ENCODE measurements around the gene PITX3.
A peak's percentile ranks its signal among the peaks of the same experiment; 100 is the strongest.
"Not testable (repeated sequence)": the region's sequence is repeated elsewhere in the genome, so short reads cannot be mapped to it uniquely, and the experiment has no call there.

The PITX3 gene

DNA sequence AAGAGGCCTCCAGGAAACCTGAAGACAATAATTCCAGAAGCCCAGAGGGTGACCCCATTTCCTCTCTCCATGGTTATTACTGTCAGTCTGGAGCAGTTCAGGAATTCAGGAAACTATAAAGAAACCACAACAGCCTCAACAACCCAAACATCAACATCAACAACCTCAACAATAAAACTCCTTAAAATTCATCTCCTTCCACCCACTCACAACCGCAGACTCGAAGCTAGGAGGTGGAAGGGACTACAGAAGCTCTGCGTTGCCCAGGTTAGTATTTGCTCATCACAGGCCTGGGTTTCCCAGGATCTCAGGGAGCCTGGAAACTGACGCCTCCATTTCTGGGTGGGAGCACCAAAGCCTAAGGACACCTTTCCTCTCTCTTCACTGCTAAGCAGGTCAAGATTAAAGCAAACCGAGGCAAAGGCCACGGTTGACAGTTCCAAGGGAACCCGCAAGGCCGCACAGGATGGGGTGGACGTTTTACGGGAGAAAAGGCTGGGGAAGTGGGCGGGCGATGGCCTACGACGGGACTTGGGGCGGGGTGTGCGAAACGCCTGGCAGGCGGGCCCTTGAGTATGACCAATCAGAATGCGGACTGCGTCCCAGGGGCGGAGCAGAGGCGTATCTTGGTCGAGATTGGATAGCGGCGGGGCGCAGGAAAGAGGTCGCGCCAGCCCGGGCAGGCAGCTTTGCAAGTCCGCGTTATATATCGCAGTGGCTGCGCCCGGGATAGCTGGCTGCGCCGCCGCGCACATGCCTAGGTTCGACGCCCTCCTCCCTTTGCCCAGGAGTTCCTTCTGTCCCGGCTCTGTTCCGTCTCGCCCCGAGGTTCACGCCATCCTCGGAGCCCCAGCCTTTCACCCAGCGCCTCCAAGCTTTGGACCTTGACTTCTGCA, 15.4 kb downstream of the PITX3 start, which contains the start of gene ELOVL3:
Gene ELOVL3, plus strand, starts transcription at position 654 of the 896 bp plus-strand sequence. CDS start 250 bp downstream, outside the sequence.
- peak; percentile 73 for DNase-seq

DNA sequence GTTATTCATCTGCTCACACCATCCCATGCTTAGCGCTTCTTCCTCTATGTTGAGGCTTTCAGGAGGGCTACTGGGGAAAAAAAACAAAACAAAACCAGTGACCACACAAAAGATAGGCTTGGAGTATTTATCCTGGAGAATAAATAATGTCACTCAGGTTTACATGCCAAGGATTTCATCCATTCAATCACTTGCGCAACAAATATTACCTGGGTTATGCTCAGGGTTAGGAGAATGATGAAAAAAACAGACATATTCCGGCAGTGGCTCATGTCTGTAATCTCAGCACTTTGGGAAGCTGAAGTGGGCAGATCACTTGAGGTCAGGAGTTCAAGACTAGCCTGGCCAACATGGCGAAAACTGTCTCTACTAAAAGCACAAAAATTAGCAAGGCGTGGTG, 18.5 kb downstream of the PITX3 start:
- DNase-seq = no peak

DNA sequence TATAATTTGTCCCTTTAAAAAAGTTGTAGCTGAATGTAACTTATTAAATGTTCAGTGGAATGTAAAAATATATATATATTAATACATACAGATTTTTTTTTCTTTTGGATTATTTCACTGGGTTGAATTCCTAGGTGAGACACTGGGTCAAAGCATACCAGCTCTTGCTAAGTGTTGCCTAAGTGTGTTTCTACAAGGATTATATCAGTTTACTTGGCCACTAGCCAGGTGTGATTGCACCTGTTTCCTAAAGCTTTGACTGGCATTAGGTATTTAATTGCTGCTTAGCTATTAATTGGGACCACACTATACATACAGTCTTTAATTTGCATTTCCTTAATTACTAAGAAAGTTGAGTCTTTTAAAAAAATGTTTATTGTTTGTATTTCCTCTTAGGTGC, 20.7 kb downstream of the PITX3 start:
- no peak for DNase-seq

DNA sequence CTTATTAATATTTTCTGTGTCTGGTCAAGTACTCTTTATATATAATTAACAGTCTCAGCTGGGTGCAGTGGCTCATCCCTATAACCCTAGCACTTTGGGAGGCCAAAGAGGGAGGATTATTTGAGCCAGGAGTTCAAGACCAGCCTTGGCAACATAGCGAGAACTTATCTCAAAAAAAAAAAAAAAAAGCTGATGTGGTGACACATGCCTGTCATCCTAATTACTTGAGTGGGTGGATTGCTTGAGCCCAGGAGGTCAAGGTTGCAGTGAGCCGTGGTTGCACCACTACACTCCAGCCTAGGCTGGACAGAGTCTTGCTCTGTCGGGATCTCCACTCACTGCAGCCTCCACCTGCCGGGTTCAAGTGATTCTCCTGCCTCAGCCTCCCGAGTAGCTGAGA, 21.9 kb downstream of the PITX3 start:
- DNase-seq = no peak

DNA sequence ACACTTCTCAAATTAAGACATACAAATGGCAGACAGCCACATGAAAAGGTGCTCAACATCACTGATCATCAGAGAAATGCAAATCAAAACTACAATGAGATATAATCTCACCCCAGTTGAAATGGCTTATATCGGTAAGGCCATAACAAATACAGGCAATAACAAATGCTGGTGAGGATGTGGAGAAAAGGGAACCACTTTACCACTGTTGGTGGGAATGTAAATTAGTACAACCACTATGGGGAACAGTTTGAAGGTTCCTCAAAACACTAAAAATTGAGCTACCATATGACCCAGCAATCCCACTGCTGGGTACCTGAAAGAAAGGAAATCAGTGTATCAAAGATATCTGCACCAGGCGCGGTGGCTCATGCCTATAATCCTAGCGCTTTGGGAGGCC, 27.7 kb downstream of the PITX3 start:
- not testable (repeated sequence) for DNase-seq

DNA sequence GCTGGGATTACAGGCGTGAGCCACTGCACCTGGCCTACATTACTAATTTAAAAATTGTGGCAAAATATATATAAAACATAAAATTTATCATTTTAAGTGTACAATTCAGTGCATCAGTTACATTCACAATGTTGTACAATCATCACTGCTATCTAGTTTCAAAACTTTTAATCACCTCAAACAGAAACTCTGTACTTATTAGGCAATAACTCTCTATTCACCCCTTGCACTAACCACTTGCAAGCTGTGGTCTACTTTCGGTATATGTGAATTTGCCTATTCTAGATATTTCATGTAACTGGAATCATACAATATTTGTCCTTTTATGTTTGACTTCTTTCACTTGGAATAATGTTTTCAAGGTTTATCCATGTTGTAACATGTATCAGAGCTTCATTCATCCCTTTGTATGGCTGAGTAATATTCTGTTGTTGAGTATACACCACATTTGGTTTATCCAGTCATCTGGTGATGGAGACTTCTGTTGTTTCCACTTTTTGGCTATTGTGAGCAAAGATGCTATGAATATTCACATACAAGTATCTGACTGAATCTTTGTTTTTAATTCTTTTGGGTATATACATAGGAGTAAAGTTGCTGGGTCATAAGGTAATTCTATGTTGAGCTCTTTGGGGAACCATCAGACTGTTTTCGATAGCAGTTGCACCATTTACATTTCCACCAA, 29.6 kb downstream of the PITX3 start:
- no peak for DNase-seq

DNA sequence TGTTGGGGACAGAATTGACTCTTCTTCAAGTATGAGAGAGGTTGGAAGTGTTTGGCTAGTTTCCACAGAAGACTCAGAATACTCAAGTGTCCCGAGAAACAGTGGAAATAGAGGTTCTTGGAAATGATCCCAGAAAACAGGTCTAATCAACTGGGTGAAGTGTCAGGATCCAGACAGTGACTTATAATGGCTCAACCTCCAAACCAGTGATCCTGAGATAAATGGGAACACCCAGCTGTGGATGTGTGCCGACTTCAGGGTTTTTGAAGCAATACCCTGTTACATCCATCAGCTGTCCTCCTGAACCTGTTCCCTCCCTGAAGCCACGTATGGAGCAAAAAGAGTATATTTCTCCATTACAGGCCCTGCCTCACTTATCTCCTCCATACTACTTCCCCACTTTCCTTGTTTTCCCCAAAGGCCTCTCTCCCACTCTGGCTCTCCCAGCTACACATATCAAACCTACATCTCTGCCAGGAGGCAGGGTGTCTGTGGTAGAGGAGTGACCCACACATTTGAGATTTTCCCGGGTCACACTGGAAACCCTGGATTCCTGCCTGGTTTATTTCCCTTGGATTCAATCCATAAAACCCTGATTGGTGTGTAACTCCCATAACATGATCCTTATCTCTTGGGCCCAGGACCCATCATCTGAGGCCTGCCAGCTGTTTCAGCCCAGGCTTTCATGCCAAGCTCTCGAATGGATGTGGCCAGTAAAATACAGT, 32.8 kb downstream of the PITX3 start:
- no peak for DNase-seq

DNA sequence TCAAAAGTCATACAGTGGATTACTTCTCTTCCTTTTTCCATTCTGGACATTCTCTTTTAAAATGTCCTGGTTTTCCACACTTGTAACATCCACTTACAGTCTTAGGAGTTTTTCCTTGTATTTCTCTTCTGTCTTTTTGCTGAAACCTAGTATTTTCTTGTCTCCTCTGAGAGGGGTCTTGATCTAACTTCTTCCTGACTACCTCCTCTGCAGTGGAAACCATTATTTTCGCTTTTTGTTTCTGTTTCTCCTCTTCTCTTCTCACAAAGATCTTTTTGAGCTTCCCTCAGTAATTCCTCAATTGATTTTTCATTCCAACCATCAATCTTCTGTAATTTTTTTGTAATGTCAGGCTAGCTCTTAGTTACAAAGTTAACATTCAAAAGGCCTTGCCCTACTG, 38.9 kb downstream of the PITX3 start:
- DNase-seq = no peak

DNA sequence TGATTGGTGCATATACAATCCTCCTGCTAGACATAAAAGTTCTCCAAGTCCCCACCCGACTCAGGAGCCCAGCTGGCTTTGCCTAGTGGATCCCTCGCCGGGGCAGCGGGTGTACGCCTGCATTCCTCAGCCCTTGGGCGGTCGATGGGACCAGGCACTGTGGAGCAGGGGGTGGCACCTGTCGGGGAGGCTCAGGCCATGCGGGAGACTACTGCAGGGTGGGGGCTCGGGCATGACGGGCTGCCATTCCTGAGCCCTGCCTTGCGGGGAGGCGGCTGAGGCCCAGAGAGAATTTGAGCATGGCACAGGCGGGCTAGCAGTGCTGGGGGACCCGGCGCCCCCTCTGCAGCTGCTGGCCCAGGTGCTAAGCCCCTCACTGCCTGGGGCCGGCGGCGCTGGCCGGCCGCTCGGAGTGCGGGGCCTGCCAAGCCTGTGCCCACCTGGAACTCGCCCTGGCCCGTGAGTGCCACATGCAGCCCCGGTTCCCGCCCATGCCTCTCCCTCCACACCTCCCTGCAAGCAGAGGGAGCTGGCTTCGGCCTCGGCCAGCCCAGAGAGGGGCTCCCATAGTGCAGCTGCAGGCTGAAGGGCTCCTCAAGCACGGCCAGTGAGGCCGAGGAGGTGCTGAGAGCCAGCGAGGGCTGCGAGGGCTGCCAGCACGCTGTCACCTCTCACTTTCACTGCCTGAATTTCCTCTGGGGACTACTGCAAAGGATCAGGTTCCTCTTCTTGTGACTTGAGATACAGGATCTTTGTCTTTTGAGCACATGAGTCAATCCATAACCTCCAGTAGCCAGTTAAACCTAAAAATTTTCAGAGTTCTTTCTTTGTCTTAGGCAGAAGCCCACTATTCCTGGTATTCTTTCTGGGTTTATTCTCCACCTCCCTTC, 40.3 kb downstream of the PITX3 start:
- DNase-seq = no peak

DNA sequence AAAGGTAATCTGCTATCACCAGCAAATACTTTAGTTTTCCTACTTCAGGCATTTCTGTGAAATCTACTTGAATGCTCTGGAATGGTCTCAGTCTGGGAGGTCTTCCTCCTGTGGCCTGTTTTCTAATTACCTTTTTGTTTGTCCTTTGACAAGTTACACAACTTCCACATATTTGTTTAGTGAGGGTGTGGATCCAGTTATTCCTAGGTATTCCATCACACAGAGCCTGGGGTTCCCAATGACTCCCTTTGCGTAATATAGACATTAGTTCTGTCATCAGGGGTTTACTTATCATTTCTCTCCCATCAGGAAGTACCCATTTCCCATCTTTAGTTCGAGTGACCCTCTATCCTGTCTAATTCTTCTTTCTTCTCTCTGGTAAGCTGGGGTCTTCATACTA, 43.3 kb downstream of the PITX3 start:
- no peak for DNase-seq

DNA sequence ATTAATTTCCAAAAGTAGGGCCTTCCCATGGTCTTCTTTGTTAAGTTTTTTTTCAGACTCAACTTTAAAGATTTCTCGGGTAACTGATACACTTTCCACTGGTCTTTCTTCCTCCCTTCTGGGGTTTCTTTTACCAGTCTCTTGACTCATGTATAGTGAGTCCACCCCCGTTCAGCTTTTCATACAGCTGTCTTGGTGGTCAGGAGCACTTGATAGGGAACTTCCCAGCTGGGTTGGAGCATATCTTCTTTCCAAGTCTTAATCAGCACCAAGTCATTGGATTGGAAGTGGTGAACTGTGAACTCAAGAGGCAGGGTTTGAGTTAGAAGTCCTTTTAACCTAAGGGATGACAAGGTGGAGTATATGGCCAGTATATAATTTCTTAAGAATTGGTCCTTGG, 44.4 kb downstream of the PITX3 start:
- no peak for DNase-seq

DNA sequence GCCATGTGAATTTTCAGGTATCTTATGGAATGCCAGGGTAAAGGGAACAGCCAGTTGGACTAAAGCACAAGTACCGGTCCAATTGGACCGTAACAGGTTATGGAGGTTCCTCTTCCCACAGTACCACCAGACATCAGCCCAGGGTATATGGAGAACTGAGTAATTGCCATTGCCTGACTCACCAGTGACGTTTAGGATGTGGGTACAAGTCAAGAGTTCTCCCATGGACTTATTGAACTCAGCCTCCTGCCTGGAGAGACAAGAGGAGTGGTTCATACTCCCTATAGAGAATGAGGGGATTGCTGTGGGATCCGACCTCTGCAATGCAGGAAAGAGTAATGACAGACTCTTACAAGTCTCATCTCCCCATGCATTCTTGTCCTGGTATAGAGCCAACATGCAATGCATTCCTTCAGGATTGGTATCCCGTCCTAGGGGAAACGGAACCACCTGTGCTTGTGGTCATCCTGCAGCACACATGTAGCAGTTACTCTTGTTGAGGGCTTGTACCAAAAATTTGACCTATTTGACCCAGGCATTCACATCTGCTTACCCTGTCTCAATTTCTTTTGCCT, 45.9 kb downstream of the PITX3 start:
- no peak for DNase-seq

DNA sequence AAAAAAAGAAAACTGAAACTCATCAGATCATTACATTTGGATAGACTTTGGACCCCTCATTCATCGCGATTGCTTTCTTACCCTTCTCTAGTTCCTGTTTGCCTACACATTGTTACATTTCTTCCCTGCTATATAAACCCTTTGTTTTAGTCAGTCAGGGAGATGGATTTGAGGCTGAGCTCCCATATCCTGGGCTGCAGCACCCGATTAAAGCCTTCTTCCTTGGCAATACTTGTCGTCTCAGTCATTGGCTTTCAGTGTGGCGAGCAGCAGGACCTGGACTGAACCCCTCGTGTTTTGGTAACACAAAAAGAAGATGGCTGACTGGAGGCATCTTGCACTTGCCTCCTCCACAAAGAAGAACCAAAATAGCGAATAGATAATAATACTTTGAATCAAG, 49.4 kb downstream of the PITX3 start:
- no peak for DNase-seq

DNA sequence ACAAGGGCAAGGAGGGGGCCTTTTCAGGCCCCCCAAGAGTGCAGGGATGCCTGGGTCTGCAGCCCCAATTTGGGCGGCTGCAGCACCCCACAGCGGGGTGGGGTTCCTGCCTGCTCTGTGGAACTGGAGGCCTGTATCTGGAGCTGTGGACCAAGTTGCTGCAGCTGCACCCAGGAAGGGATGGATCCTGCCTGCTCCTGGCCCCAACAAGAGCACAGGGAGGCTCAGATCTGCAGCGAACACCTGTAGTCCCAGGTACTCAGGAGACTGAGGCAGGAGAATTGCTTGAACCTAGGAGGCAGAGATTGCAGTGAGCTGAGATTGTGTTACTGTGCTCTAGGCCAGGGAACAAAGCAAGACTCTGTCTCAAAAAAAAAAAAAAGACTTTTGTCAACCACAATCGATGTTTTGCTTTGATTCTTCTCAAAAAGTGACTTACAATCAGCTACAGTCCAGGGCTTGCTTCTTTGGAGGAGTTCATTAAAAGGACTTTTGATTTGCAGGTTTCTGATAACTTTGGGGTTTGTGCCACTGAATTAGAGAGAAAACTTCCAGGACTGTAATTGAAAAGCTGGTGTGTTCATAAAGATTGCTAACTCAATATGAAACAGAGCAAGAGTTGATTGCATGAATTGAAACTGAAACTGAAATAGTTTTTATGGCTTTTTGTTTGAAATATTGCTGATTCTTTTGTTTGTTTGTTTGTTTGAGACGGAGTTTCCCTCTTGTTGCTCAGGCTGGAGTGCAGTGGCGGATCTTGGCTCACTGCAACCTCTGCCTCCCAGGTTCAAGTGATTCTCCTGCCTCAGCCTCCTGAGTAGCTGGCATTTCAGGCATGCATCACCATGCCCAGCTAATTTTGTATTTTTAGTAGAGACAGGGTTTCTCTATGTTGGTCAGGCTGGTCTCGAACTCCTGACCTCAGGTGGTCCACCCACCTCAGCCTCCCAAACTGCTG, 52.1 kb downstream of the PITX3 start:
- not testable (repeated sequence) for DNase-seq

DNA sequence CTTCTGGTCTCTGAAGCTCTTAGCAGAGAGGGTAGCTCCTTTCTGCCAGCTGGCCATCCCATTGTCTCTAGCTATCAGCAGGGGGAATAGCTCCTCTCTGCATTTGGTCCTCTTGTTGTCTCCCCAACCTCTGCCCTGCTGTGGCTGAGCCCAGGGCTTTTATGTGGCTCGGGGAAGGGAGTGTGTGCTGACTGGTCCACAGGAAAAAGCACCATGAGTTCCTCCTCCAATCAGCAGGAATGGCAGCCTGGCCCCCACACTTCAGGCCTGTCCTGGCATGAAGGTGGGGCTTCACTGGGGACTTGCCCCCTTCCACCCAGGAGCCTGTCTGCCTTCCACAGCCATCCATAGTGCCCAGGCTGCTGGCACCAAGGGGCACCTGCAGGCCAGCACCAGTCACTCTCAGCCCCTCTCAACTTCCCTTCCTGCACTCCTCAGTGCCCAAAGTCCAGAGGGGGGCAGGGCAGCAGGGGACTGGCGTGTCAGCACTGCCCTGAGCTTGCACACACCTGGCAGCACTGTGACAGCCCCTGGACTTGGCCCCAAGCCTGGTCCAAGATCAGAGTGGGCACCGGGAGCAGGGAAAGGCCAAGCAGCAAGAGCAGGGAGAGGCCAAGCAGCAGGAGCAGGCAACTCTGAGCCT, 52.9 kb downstream of the PITX3 start:
- no peak for DNase-seq

DNA sequence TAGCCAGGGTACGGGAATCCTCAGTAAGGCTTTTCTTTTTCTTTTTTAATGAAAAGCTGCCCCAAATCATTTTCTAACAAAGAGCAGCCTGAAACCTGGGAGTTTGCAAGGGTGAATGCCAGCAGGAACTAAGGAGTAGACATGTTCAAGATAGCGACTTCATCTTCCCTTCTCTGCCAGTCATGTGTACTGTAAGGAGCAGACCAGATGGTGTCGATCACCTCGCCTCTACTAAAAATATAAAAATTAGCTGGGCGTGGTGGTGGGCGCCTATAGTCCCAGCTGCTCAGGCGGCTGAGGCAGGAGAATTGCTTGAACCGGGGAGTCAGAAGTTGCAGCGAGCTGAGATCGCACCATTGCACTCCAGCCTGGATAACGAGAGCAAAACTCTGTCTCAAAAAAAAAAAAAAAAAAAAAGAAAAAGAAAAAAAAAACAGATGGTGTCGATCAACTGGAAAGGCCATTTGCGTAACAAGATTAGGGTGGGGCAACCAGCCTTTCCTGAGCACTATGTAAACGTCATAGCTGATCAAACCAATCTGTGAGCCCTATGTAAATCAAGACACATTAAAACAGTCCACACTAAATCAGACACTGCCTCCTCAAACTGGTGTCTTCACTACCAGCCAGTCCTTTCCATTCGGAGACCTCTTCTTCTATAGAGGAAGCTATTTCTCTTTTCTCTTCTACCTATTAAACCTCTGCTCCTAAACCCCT, 55.3 kb downstream of the PITX3 start:
- DNase-seq = no peak

DNA sequence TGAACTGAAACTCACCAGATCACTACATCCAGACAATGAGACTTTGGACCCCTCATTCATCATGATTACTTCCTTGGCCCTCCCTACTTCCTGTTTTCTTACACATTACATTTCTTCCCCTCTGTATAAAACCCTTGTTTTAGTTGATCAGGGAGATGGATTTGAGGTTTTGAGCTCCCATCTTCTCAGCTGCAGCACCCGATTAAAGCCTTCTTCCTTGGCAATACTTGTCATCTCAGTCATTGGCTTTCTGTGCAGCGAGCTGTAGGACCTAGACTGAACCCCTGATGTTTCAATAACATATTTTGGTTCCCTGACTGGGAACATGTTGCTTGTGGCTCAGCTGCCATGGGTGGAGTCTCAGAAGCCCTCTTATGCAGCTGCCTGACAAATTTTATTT, 56.0 kb downstream of the PITX3 start:
- no peak for DNase-seq

DNA sequence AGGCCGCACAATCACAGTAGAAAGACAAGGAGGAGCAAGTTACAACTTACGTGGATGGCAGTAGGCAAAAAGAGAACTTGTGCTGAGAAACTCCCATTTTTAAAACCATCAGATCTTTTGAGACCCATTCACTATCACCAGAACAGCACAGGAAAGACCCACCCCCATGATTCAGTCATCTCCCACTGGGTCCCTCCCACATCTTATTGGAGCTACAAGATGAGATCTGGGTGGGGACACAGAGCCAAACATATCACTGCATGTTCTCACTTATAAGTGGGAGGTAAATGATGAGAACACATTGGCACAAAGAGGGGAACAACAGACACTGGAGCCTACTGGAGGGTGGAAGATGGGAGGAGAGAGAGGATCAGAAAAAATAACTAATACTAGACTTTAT, 56.7 kb downstream of the PITX3 start:
- no peak for DNase-seq
